Body of pancreas (tissue), 4 donors: ENCODE data around the gene PPP3R1.

Experiments used
- CTCF ChIP-seq, 7 experiments: fragments of 450-650 bp in 4 of 7; fragments of 200-600 bp in 3 of 7; sonication (generic) in 3 of 7; IDR thresholded peaks; one replicate each; pipeline ENCODE4 v1.5.1; 2016 to 2019; ENCODE audit warnings: antibody characterized with exemption in 7 of 7
- POLR2A ChIP-seq, 3 donors: fragments of 450-650 bp; IDR thresholded peaks; one replicate each; pipeline ENCODE4 v1.6.1; 2016; ENCODE audit warnings: antibody characterized with exemption in 3 of 3, mild to moderate bottlenecking in 2 of 3

GRCh38 chr2:68282811-68283418 is 30.6 kb upstream of the PPP3R1 start:
- peak; percentile 40 to 66 (median 64) for TF ChIP-seq CTCF (IDR thresholded peaks at IDR 0.05)
- TF ChIP-seq POLR2A (IDR thresholded peaks at IDR 0.05), result no peak
